Left ventricle myocardium inferior (tissue), 1 donor: ENCODE measurements around the gene PEX16. TPM values are rescaled to one million over a fixed set of nuclear protein-coding genes. Genes with fewer than 3 reads are reported as not detected.
"Not testable (repeated sequence)": the region's sequence is repeated elsewhere in the genome, so short reads cannot be mapped to it uniquely, and the experiment has no call there.

ENCODE experiments used
- DNase-seq: peaks from one replicate; pipeline ENCODE4 v3.0.0-alpha.2; 2020
- H3K27ac ChIP-seq: fragments of 200-600 bp; replicated peaks from 2 replicates; pipeline ENCODE4 v1.8.0; 2021
- H3K27me3 ChIP-seq: fragments of 200-600 bp; 2 replicates; pipeline ENCODE4 v1.8.0; 2021; ENCODE audit warnings: low read depth
- H3K36me3 ChIP-seq: fragments of 200-600 bp; 2 replicates; pipeline ENCODE4 v1.8.0; 2021
- H3K4me1 ChIP-seq: fragments of 200-600 bp; 2 replicates; pipeline ENCODE4 v1.8.0; 2021
- H3K4me3 ChIP-seq: fragments of 200-600 bp; 2 replicates; pipeline ENCODE4 v1.8.0; 2021; ENCODE audit warnings: mild to moderate bottlenecking, moderate library complexity
- H3K9me3 ChIP-seq: fragments of 200-600 bp; replicated peaks from 2 replicates; pipeline ENCODE4 v1.8.0; 2021
- intact Hi-C: fragments of 100-400 bp; cut with micrococcal nuclease; formaldehyde crosslinking; loops from one replicate; pipeline ENCODE4 v1.11.0; 2022
- total RNA-seq: library from RNA; stranded (reverse); fragmentation: NEBNext Ultra II Directional; extraction: Animal tissue kit (Norgen Biotek cat#: 25700); gene quantifications from one replicate; pipeline ENCODE4 v1.2.1, GENCODE V29; 2021
- TF ChIP-seq, protein P1 (sequence below): fragments of 200-600 bp; IDR thresholded peaks from 2 replicates; pipeline ENCODE4 v1.8.0; 2021; ENCODE audit warnings: antibody characterized with exemption, mild to moderate bottlenecking, borderline replicate concordance
- donor health status: DM: no; HTN: yes; CAD: no; lungs with severe emphysema.

The PEX16 gene
- total RNA-seq, 1 donor from 2014 or later = 10.9 TPM

GRCh38 chr11:45906965-45907611, 10.6 kb downstream of the PEX16 start, which contains the start of gene FREY1:
TSS of gene FREY1 (minus strand) at chr11:45907271. CDS start at chr11:45907245, 26 bp downstream.
- Histone ChIP-seq H3K27ac (no peak within 1 kb of the TSS), H3K27me3 (no peaks in the 10 kb centered on the region), H3K36me3 (peaks cover 34% of the 10 kb centered on the region), H3K4me1 (peaks cover 4% of the 10 kb centered on the region), H3K9me3 (no peaks in the 10 kb centered on the region), H3K4me3 (no peak within 1 kb of the TSS)
- no peak for DNase-seq
- TF ChIP-seq, protein P1, sequence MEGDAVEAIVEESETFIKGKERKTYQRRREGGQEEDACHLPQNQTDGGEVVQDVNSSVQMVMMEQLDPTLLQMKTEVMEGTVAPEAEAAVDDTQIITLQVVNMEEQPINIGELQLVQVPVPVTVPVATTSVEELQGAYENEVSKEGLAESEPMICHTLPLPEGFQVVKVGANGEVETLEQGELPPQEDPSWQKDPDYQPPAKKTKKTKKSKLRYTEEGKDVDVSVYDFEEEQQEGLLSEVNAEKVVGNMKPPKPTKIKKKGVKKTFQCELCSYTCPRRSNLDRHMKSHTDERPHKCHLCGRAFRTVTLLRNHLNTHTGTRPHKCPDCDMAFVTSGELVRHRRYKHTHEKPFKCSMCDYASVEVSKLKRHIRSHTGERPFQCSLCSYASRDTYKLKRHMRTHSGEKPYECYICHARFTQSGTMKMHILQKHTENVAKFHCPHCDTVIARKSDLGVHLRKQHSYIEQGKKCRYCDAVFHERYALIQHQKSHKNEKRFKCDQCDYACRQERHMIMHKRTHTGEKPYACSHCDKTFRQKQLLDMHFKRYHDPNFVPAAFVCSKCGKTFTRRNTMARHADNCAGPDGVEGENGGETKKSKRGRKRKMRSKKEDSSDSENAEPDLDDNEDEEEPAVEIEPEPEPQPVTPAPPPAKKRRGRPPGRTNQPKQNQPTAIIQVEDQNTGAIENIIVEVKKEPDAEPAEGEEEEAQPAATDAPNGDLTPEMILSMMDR = no peak
- intact Hi-C loops = no loop called here

DNA sequence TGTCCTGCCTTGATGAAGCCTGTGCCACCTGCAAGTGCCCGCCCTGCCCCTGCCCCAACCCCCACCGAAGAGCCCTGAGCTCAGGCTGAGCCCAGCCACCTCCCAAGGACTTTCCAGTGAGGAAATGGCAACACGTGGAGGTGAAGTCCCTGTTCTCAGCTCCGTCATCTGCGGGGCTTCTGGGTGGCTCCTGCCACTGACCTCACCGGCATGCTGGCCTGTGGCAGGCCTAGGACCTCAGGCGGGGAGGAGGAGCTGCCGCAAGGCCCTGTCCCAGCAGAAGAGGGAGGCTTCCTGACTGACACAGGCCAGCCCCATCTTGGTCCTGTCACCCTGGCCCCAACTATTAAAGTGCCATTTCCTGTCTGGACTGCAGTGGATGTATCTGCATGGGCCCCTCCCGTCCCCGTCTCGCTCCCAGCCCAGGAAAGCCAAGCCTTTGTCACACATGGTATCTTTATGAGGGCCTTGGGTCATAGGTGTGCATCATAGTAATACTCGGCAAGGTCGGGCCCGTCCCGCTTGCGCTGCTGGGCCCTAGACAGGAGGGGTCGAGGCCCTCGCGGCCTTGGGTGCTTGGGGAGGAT, 11.5 kb downstream of the PEX16 start:
- peaks cover 9% of the 10 kb centered on the region for H3K4me1 ChIP-seq
- H3K27ac ChIP-seq = no peak overlapping the region
- intact Hi-C loops = no loop called here
- H3K27me3 ChIP-seq = no peaks in the 10 kb centered on the region
- TF ChIP-seq, protein P1 = no peak
- peaks cover 25% of the 10 kb centered on the region for H3K36me3 ChIP-seq
- H3K4me3 ChIP-seq = no peak overlapping the region
- no peaks in the 10 kb centered on the region for H3K9me3 ChIP-seq
- no peak for DNase-seq

DNA sequence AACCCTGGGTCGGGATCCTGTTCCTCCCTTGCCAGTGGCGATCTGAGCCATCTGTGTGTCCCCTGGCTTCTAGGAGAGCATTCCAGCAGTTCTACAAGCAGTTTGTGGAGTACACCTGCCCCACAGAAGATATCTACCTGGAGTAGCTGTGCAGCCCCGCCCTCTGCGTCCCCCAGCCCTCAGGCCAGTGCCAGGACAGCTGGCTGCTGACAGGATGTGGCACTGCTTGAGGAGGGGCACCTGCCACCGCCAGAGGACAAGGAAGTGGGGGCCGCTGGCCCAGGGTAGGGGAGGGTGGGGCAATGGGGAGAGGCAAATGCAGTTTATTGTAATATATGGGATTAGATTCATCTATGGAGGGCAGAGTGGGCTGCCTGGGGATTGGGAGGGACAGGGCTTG, 12.1 kb downstream of the PEX16 start:
- H3K27ac ChIP-seq, DNase-seq, intact Hi-C loops, H3K4me3 ChIP-seq, H3K9me3 ChIP-seq, H3K27me3 ChIP-seq: not testable (repeated sequence)
- Histone ChIP-seq H3K36me3 (peaks cover 19% of the 10 kb centered on the region), H3K4me1 (peaks cover 15% of the 10 kb centered on the region)

GRCh38 chr11:45905095-45905494, 12.6 kb downstream of the PEX16 start:
- DNase-seq = no peak
- TF ChIP-seq, protein P1 = no peak
- Histone ChIP-seq H3K27ac (no peak overlapping the region), H3K4me1 (peaks cover 18% of the 10 kb centered on the region), H3K9me3 (no peaks in the 10 kb centered on the region), H3K27me3 (no peaks in the 10 kb centered on the region), H3K36me3 (peaks cover 14% of the 10 kb centered on the region), H3K4me3 (no peak overlapping the region)
- intact Hi-C loops = no loop called here

DNA sequence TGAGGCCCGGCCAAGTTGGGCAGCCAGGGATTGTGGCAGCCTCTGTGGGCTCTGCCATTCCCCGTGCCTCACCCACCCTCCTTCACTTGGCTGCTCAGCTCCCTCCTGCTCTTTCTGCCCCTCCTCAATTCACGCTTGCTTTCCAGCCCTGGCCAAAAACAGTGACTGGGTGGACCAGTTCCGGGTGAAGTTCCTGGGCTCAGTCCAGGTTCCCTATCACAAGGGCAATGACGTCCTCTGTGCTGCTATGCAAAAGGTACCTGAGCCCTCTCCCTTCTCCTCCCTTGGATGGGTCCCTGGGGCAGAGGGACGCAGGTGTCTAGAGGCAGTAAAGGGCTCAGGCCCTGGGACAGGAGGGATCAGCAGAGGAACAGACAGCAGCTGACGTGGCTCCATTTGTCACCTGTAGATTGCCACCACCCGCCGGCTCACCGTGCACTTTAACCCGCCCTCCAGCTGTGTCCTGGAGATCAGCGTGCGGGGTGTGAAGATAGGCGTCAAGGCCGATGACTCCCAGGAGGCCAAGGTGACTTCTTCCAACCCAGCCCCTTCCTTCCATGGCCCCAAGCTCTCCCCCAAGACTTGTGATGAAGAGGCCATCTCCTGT, 13.3 kb downstream of the PEX16 start:
- DNase-seq = no peak
- Histone ChIP-seq H3K4me1 (peaks cover 23% of the 10 kb centered on the region), H3K36me3 (peaks cover 7% of the 10 kb centered on the region), H3K27ac (no peak overlapping the region), H3K27me3 (no peaks in the 10 kb centered on the region), H3K4me3 (no peak overlapping the region), H3K9me3 (no peaks in the 10 kb centered on the region)
- TF ChIP-seq, protein P1 = no peak
- intact Hi-C loops = no loop called here
